Smooth muscle cell (in vitro differentiated cells): Measurements from ENCODE around the gene PRR19. TPM values are rescaled to one million over a fixed set of nuclear protein-coding genes. Genes with fewer than 3 reads are reported as not detected.

Experiments used
- DNase-seq: peaks from one replicate; lab custom pipeline; 2025; ENCODE audit not compliant: unreplicated experiment; lab: John Stamatoyannopoulos, UW
- H2AFZ ChIP-seq: fragments of 200-600 bp; sonication (generic); 2 replicates; pipeline ENCODE4 v1.6.0; 2016; ENCODE audit warnings: antibody characterized with exemption, low read depth, mild to moderate bottlenecking
- H3F3A ChIP-seq: fragments of 200-600 bp; sonication (generic); 2 replicates; pipeline ENCODE4 v1.6.0; 2017; ENCODE audit warnings: antibody characterized with exemption, low read depth
- H3K27ac ChIP-seq: fragments of 200-600 bp; sonication (generic); 2 replicates; pipeline ENCODE4 v1.5.1; 2016; ENCODE audit warnings: low read depth, mild to moderate bottlenecking
- H3K27me3 ChIP-seq: fragments of 200-600 bp; sonication (generic); 2 replicates; pipeline ENCODE4 v1.6.1; 2016; ENCODE audit warnings: low read depth, mild to moderate bottlenecking
- H3K36me3 ChIP-seq: fragments of 200-600 bp; sonication (generic); 2 replicates; pipeline ENCODE4 v1.5.1; 2016; ENCODE audit warnings: low read depth
- H3K4me1 ChIP-seq: fragments of 200-600 bp; sonication (generic); 2 replicates; pipeline ENCODE4 v1.5.1; 2016; ENCODE audit warnings: low read depth
- H3K4me2 ChIP-seq: fragments of 200-600 bp; sonication (generic); 2 replicates; pipeline ENCODE4 v1.6.0; 2016; ENCODE audit warnings: mild to moderate bottlenecking
- H3K4me3 ChIP-seq: fragments of 200-600 bp; sonication (generic); 2 replicates; pipeline ENCODE4 v1.5.1; 2016; ENCODE audit warnings: mild to moderate bottlenecking
- H3K79me2 ChIP-seq: fragments of 200-600 bp; sonication (generic); 2 replicates; pipeline ENCODE4 v1.6.0; 2016; ENCODE audit warnings: low read depth, mild to moderate bottlenecking
- H3K9ac ChIP-seq: fragments of 200-600 bp; sonication (generic); 2 replicates; pipeline ENCODE4 v1.6.0; 2016; ENCODE audit warnings: low read depth
- H3K9me3 ChIP-seq: fragments of 200-600 bp; sonication (generic); replicated peaks from 2 replicates; pipeline ENCODE4 v1.5.1; 2016; ENCODE audit warnings: low read depth
- H4K20me1 ChIP-seq: fragments of 200-600 bp; sonication (generic); 2 replicates; pipeline ENCODE4 v1.6.0; 2016; ENCODE audit warnings: low read depth
- WGBS: methylation state at CpG from one replicate; pipeline ENCODE4 v1.1.7; 2016; ENCODE audit warnings: low lambda C conversion rate; 5-methylcytosine and 5-hydroxymethylcytosine counted together
- polyA plus RNA-seq: library from polyadenylated mRNA; unstranded; fragments of >200 nt; fragmentation: Nextera tagmentation; extraction: Ambion mirVana; gene quantifications from 2 replicates; pipeline ENCODE4 v1.2.1, GENCODE V29; 2016
- total RNA-seq: library from RNA; depleted of rRNA; stranded (reverse); fragments of >200 nt; gene quantifications from 2 replicates; pipeline ENCODE4 v1.2.3, GENCODE V29; 2014
- TF ChIP-seq, protein P1 (sequence below): fragments of 200-600 bp; sonication (generic); IDR thresholded peaks from 2 replicates; pipeline ENCODE4 v1.5.1; 2017; ENCODE audit warnings: borderline replicate concordance, mild to moderate bottlenecking, antibody characterized with exemption; ENCODE audit not compliant: insufficient read depth, poor library complexity, severe bottlenecking

The PRR19 gene
- total and polyA plus RNA-seq, 2 experiments from 2014 or later: 0.45 to 0.73 TPM

DNA sequence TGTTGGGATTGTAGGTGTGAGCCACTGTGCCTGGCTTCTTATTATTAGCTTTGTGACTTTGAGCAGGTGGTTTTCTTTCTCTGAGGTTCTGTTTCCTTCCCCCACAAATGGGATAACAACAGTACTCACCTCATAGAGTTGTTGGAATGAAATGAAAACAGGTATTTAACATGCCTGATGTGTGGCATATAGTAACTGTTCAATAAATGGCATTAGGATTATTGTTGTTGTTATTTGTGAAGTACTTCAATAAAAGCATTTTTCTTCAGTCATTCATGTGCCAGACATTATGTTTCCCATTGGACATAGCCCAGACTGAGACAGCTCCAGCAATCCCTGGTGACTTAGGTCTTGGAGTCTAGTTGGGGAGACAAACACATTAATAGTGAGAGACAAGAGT, 25.0 kb downstream of the PRR19 start:
- H3F3A ChIP-seq: no peaks in the 10 kb centered on the region
- H3K4me3 ChIP-seq: no peak overlapping the region
- peaks cover 31% of the 10 kb centered on the region for H3K27me3 ChIP-seq
- H3K4me1 ChIP-seq: peaks cover 9% of the 10 kb centered on the region
- DNase-seq: no peak
- no peak overlapping the region for H3K27ac ChIP-seq
- peak overlapping the region; percentile 98 for H3K4me2 ChIP-seq
- H3K9me3 ChIP-seq: no peaks in the 10 kb centered on the region
- H4K20me1 ChIP-seq: peaks cover 39% of the 10 kb centered on the region
- H2AFZ ChIP-seq: no peak overlapping the region
- TF ChIP-seq, protein P1, sequence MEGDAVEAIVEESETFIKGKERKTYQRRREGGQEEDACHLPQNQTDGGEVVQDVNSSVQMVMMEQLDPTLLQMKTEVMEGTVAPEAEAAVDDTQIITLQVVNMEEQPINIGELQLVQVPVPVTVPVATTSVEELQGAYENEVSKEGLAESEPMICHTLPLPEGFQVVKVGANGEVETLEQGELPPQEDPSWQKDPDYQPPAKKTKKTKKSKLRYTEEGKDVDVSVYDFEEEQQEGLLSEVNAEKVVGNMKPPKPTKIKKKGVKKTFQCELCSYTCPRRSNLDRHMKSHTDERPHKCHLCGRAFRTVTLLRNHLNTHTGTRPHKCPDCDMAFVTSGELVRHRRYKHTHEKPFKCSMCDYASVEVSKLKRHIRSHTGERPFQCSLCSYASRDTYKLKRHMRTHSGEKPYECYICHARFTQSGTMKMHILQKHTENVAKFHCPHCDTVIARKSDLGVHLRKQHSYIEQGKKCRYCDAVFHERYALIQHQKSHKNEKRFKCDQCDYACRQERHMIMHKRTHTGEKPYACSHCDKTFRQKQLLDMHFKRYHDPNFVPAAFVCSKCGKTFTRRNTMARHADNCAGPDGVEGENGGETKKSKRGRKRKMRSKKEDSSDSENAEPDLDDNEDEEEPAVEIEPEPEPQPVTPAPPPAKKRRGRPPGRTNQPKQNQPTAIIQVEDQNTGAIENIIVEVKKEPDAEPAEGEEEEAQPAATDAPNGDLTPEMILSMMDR: no peak
- H3K36me3 ChIP-seq: no peaks in the 10 kb centered on the region
- no peak overlapping the region for H3K9ac ChIP-seq
- H3K79me2 ChIP-seq: peaks cover 46% of the 10 kb centered on the region

DNA sequence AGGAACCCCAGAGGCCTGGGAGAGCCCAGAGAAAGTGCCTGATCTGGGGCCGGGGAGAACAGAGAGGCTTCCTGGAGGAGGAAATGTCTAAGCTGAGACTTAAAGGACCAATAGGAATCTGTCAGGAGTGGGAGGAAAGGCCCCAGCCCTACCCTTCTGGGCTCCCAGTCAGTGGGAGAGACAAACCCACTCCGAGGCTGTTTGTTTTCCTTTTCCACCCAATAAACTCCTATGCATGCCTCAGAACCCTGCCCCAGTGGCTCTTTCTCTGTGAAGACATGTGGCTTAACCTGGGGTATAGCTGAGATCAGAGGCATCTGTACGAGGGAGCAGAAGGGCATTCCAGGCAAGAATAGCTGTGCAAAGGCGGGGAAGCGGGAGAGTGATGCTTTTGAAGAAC, 25.4 kb downstream of the PRR19 start:
- no peaks in the 10 kb centered on the region for H3K9me3 ChIP-seq
- no peak overlapping the region for H3K4me3 ChIP-seq
- no peaks in the 10 kb centered on the region for H3F3A ChIP-seq
- H3K27ac ChIP-seq: no peak overlapping the region
- H3K4me1 ChIP-seq: peaks cover 9% of the 10 kb centered on the region
- no peak overlapping the region for H3K9ac ChIP-seq
- H3K27me3 ChIP-seq: peaks cover 27% of the 10 kb centered on the region
- peaks cover 39% of the 10 kb centered on the region for H4K20me1 ChIP-seq
- 77% methylated on average over 5 of the region's 5 CpGs for WGBS
- peaks cover 46% of the 10 kb centered on the region for H3K79me2 ChIP-seq
- H3K36me3 ChIP-seq: no peaks in the 10 kb centered on the region
- TF ChIP-seq, protein P1: no peak
- no peak for DNase-seq
- no peak overlapping the region for H2AFZ ChIP-seq
- peak overlapping the region; percentile 98 for H3K4me2 ChIP-seq

DNA sequence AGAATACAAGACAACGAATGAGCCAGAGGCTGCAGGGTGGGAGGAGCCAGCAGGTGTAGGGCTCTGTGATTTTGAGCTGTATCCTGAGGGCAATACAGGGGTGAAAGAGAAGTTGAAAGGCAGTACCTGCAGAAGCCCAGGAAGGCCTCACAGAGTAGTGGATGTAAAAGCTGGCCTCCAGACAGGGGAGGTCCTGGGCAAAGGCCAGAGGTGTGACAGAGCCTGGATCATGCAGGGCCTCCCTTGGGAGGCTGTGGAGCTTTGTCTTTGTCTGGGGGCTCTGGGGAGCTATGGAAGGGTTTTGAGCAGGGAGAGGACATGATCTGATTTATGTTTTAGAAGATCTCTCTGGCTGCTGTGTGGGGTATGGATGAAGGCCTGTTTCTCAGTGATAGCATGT, 26.2 kb downstream of the PRR19 start:
- H2AFZ ChIP-seq: no peak overlapping the region
- 65% methylated on average over 1 of the region's 1 CpG for WGBS
- H3K4me3 ChIP-seq: no peak overlapping the region
- H3K36me3 ChIP-seq: no peaks in the 10 kb centered on the region
- H3F3A ChIP-seq: no peaks in the 10 kb centered on the region
- TF ChIP-seq, protein P1: no peak
- H3K79me2 ChIP-seq: peaks cover 46% of the 10 kb centered on the region
- peaks cover 20% of the 10 kb centered on the region for H3K27me3 ChIP-seq
- peaks cover 46% of the 10 kb centered on the region for H4K20me1 ChIP-seq
- H3K27ac ChIP-seq: no peak overlapping the region
- H3K4me1 ChIP-seq: peaks cover 9% of the 10 kb centered on the region
- no peak overlapping the region for H3K4me2 ChIP-seq
- no peaks in the 10 kb centered on the region for H3K9me3 ChIP-seq
- DNase-seq: no peak
- no peak overlapping the region for H3K9ac ChIP-seq

DNA sequence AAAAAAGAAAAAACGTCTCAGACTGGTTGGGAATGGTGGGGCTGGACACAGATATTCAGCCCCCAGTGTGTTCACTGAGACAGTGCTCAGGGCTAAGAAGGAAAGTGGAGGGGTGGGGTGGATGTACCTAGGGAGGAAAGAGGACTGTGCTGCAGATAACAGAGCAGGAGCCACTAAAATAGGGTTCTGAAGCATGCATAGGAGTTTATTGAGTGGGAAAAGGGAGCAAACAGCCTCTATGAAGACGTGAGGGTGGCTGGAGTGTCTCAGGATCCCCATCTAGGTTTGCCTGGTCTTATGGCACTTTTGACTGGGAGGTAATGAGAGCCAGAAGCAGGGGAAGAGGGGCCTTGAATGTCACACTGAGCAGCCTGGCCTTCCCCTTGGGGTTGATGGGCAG, 26.9 kb downstream of the PRR19 start:
- Histone ChIP-seq H3K4me1 (peaks cover 9% of the 10 kb centered on the region), H3K27me3 (peaks cover 12% of the 10 kb centered on the region), H3K9me3 (no peaks in the 10 kb centered on the region), H3K4me2 (no peak overlapping the region), H4K20me1 (peaks cover 50% of the 10 kb centered on the region), H3K27ac (no peak overlapping the region), H3F3A (no peaks in the 10 kb centered on the region), H3K79me2 (peaks cover 46% of the 10 kb centered on the region), H3K36me3 (no peaks in the 10 kb centered on the region), H3K4me3 (no peak overlapping the region), H3K9ac (no peak overlapping the region), H2AFZ (no peak overlapping the region)
- TF ChIP-seq, protein P1: no peak
- DNase-seq: no peak
- WGBS: 82% methylated on average over 2 of the region's 2 CpGs
